Sigmoid colon (tissue), 4 donors: ENCODE results near the gene NUP133.

Source experiments
- CTCF ChIP-seq, 4 experiments: fragments of 450-650 bp in 3 of 4; fragments of 200-600 bp in 1 of 4; IDR thresholded peaks; one replicate each; pipeline ENCODE4 v1.5.1; 2016 to 2019; ENCODE audit warnings: antibody characterized with exemption in 4 of 4, mild to moderate bottlenecking in 3 of 4, moderate library complexity in 2 of 4
- POLR2A ChIP-seq, 2 donors: fragments of 450-650 bp; IDR thresholded peaks; one replicate each; pipeline ENCODE4 v1.6.1; 2016; ENCODE audit warnings: antibody characterized with exemption in 2 of 2, mild to moderate bottlenecking in 2 of 2, moderate library complexity in 2 of 2
- POLR2AphosphoS5 ChIP-seq, 4 donors: sonication (generic); formaldehyde crosslinking; IDR thresholded peaks; one replicate each; pipeline ENCODE4 v1.6.1; 2017; ENCODE audit warnings: antibody characterized with exemption in 4 of 4

GRCh38 chr1:229411434-229412055, 96.6 kb downstream of the NUP133 start:
- no peak for TF ChIP-seq POLR2A (IDR thresholded peaks at IDR 0.05)
- TF ChIP-seq CTCF (IDR thresholded peaks at IDR 0.05): no peak
- no peak for TF ChIP-seq POLR2AphosphoS5 (IDR thresholded peaks at IDR 0.05)
